Measurements from ENCODE around the gene PDZD2.
"Not testable (repeated sequence)": the region's sequence is repeated elsewhere in the genome, so short reads cannot be mapped to it uniquely, and the experiment has no call there.

- TF ChIP-seq CTCF (IDR thresholded peaks at IDR 0.05; ENCODE audit: insufficient read depth, low read length); POLR2AphosphoS5 (IDR thresholded peaks at IDR 0.05; ENCODE audit: low read depth): not testable (repeated sequence)
- TF ChIP-seq, protein P1, sequence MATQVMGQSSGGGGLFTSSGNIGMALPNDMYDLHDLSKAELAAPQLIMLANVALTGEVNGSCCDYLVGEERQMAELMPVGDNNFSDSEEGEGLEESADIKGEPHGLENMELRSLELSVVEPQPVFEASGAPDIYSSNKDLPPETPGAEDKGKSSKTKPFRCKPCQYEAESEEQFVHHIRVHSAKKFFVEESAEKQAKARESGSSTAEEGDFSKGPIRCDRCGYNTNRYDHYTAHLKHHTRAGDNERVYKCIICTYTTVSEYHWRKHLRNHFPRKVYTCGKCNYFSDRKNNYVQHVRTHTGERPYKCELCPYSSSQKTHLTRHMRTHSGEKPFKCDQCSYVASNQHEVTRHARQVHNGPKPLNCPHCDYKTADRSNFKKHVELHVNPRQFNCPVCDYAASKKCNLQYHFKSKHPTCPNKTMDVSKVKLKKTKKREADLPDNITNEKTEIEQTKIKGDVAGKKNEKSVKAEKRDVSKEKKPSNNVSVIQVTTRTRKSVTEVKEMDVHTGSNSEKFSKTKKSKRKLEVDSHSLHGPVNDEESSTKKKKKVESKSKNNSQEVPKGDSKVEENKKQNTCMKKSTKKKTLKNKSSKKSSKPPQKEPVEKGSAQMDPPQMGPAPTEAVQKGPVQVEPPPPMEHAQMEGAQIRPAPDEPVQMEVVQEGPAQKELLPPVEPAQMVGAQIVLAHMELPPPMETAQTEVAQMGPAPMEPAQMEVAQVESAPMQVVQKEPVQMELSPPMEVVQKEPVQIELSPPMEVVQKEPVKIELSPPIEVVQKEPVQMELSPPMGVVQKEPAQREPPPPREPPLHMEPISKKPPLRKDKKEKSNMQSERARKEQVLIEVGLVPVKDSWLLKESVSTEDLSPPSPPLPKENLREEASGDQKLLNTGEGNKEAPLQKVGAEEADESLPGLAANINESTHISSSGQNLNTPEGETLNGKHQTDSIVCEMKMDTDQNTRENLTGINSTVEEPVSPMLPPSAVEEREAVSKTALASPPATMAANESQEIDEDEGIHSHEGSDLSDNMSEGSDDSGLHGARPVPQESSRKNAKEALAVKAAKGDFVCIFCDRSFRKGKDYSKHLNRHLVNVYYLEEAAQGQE (IDR thresholded peaks at IDR 0.05; ENCODE audit: insufficient replicate concordance, low read depth), result not testable (repeated sequence)
Observed at GRCh38 chr5:31602305-31602704, 36.6 kb upstream of the PDZD2 start.

Data from HL-60 (cell line).